ENCODE measurements around the gene CAMK1D.

DNA sequence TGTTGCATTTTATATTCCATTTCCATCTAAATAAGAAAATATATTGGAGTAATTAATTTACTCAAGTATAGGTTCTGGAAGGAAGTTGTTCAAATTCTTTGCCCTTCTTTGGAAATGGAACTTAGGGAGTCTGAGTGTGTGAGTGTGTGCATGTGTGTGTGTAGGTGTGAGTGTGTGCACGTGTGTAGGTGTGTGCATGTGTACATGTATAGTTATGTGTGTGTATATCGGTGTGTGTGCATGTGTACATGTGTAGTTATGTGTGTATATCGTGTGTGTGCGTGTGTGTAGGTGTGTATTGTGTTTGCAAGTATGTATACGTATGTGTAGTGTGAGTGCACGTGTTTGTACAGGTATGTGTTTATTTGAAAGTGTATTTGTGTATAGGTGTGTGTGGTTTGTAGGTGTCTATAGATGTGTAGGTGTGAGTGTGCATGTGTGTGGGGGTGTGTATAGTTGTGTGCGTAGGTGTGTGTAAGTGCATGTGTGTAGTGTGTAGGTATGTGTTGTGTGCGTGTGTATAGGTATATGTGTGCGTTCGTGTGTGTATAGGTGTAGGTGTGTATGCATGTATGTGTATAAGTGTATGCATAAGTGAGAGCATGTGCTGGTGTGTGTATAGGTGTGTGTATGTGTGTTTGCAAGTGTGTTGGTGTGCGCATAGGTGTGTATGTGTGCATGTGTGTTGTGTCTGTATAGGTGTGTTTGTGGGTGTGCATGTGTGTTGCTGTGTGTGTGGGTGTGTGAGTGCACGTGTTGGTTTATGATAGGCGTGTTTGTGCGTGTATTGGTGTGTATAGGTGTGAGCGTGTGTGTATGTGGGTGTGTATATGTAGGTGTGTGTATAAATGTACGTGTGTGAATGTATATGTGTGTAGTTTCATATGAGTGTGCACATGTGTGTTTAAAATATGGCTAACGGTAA is 266.2 kb downstream of the CAMK1D start:
- TF ChIP-seq, protein P1, sequence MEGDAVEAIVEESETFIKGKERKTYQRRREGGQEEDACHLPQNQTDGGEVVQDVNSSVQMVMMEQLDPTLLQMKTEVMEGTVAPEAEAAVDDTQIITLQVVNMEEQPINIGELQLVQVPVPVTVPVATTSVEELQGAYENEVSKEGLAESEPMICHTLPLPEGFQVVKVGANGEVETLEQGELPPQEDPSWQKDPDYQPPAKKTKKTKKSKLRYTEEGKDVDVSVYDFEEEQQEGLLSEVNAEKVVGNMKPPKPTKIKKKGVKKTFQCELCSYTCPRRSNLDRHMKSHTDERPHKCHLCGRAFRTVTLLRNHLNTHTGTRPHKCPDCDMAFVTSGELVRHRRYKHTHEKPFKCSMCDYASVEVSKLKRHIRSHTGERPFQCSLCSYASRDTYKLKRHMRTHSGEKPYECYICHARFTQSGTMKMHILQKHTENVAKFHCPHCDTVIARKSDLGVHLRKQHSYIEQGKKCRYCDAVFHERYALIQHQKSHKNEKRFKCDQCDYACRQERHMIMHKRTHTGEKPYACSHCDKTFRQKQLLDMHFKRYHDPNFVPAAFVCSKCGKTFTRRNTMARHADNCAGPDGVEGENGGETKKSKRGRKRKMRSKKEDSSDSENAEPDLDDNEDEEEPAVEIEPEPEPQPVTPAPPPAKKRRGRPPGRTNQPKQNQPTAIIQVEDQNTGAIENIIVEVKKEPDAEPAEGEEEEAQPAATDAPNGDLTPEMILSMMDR (IDR thresholded peaks at IDR 0.05): no peak
- no peak for TF ChIP-seq POLR2A (IDR thresholded peaks at IDR 0.05)
